Activated naive CD4-positive, alpha-beta T cell treated with anti-CD3 and anti-CD28 coated beads, Interleukin-2, amount 10 ng/mL, durations not matched to agents 7 days and 5 days (primary cell): ENCODE results near the gene ERFE.
A peak's percentile ranks its signal among the peaks of the same experiment; 100 is the strongest.

ENCODE experiments used
- CTCF ChIA-PET: fragments of 350-600 bp; sonication (Branson Sonifier 250); formaldehyde crosslinking; loops from one replicate; lab custom pipeline; 2021; ENCODE audit warnings: antibody characterized with exemption; lab: Charles Lee
- DNase-seq: peaks from one replicate; pipeline ENCODE4 v3.0.0-alpha.2; 2020
- H3K27ac Mint-ChIP-seq: one replicate; pipeline ENCODE4 v1.8.0; 2021; ENCODE audit warnings: mild to moderate bottlenecking, moderate library complexity, mixed read lengths
- H3K27me3 Mint-ChIP-seq: one replicate; pipeline ENCODE4 v1.8.0; 2021; ENCODE audit warnings: mild to moderate bottlenecking, mixed read lengths
- H3K36me3 Mint-ChIP-seq: one replicate; pipeline ENCODE4 v1.8.0; 2021; ENCODE audit warnings: mixed read lengths
- H3K4me1 Mint-ChIP-seq: one replicate; pipeline ENCODE4 v1.8.0; 2021; ENCODE audit warnings: mixed read lengths
- H3K4me3 Mint-ChIP-seq: one replicate; pipeline ENCODE4 v1.8.0; 2021; ENCODE audit warnings: mild to moderate bottlenecking, moderate library complexity, mixed read lengths
- H3K9me3 Mint-ChIP-seq: one replicate; pipeline ENCODE4 v1.8.0; 2021; ENCODE audit warnings: mixed read lengths

ERFE gene

GRCh38 chr2:238203094-238203972 lies 44.6 kb downstream of the ERFE start, which contains the start of gene ILKAP:
TSS of gene ILKAP (minus strand) at chr2:238203695. CDS start at chr2:238203553, 142 bp downstream.
- H3K27ac Mint-ChIP-seq = peak within 1 kb of the TSS; percentile 88
- peaks cover 45% of the 10 kb centered on the region for H3K4me1 Mint-ChIP-seq
- peak; percentile 90 for DNase-seq
- H3K27me3 Mint-ChIP-seq = no peaks in the 10 kb centered on the region
- H3K4me3 Mint-ChIP-seq = peak within 1 kb of the TSS; percentile 83
- H3K36me3 Mint-ChIP-seq = peaks cover 12% of the 10 kb centered on the region
- CTCF ChIA-PET = interaction anchor here (1.9 kb wide), 1 partner anchor 15 kb away, joined by 3 read pairs; no protein-coding TSS in a partner anchor
- H3K9me3 Mint-ChIP-seq = no peaks in the 10 kb centered on the region

GRCh38 chr2:238203973-238204683 lies 45.4 kb downstream of the ERFE start:
- H3K4me1 Mint-ChIP-seq = peaks cover 41% of the 10 kb centered on the region
- CTCF ChIA-PET = no interaction called here
- H3K27me3 Mint-ChIP-seq = no peaks in the 10 kb centered on the region
- peaks cover 12% of the 10 kb centered on the region for H3K36me3 Mint-ChIP-seq
- peak overlapping the region; percentile 75 for H3K4me3 Mint-ChIP-seq
- no peaks in the 10 kb centered on the region for H3K9me3 Mint-ChIP-seq
- DNase-seq = no peak
- peak overlapping the region; percentile 86 for H3K27ac Mint-ChIP-seq

GRCh38 chr2:238207006-238207405 lies 48.2 kb downstream of the ERFE start:
- no peaks in the 10 kb centered on the region for H3K9me3 Mint-ChIP-seq
- H3K36me3 Mint-ChIP-seq = peaks cover 4% of the 10 kb centered on the region
- CTCF ChIA-PET = no interaction called here
- H3K27ac Mint-ChIP-seq = no peak overlapping the region
- no peak overlapping the region for H3K4me3 Mint-ChIP-seq
- H3K4me1 Mint-ChIP-seq = peaks cover 14% of the 10 kb centered on the region
- no peak for DNase-seq
- peaks cover 6% of the 10 kb centered on the region for H3K27me3 Mint-ChIP-seq

- no peak for DNase-seq
- Mint-ChIP-seq H3K4me3 (no peak overlapping the region), H3K4me1 (no peaks in the 10 kb centered on the region), H3K36me3 (no peaks in the 10 kb centered on the region), H3K27ac (no peak overlapping the region), H3K27me3 (peaks cover 62% of the 10 kb centered on the region), H3K9me3 (no peaks in the 10 kb centered on the region)
- CTCF ChIA-PET = no interaction called here
These were observed 57.9 kb downstream of the ERFE start for GRCh38 chr2:238216651-238217184.
